Right kidney (tissue), 1 donor: ENCODE data around the gene NOS1.
"Not testable (repeated sequence)": the region's sequence is repeated elsewhere in the genome, so short reads cannot be mapped to it uniquely, and the experiment has no call there.

Experiments used
- DNase-seq: peaks from one replicate; pipeline ENCODE4 v3.0.0-alpha.2; 2016

The NOS1 gene

DNA sequence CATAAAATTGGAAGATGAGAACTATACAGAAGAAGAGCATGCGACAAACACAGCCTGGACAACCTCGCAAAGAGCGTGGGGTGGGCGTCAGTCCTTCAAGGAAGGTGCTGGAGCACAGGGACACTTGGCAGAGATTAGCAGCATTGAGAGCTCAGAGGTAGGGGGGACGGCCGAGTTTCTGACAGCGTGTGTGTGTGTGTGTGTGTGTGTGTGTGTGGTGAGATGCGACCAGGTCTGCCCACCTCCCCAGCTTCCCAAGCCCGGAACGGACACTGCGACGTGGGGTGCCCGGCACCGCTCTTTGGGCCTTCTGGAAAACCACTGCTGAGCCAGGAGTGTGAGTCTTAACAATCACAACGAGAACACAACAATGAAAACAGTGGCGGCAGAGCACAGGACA, 153.2 kb downstream of the NOS1 start:
- no peak for DNase-seq

DNA sequence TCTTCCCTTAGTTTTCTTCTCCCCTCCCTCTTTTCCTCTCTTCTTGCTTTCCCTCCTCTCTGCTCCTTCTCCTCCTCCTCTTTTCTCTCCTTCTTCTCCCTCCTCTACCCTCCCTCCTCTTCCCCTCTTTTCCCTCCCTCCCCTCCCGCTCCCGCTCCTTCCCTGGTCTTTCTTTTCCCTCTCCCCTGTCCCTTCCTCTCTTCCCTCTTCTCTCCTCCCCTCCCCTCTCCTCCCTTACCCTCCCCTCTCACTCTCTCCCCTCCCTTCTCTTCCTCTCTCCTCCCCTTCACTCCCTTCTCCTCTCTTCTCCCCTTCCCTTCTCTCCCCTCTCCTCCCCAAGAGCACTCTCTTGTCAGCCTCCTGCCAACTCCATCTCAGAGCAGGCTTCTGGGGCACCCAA, 153.8 kb downstream of the NOS1 start:
- DNase-seq: no peak

DNA sequence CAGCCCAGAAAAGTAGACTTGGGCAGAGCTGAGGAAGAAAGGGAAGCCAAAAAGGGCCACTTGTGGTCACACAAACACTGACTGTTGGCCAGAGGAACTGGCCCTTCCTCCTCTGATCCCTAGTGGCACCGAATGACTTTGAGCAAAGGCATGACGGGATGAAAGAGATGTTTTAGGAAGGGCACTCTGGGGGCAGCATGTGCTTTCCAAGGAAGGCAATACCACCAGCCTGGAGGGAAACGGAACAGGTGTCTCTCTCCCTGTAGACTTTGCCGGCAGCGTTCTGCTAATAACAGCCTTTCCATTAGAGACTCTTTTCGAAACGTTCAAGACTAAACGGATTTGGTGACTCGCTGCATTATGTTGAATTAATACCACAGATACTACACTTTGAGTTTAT, 158.9 kb downstream of the NOS1 start:
- no peak for DNase-seq

DNA sequence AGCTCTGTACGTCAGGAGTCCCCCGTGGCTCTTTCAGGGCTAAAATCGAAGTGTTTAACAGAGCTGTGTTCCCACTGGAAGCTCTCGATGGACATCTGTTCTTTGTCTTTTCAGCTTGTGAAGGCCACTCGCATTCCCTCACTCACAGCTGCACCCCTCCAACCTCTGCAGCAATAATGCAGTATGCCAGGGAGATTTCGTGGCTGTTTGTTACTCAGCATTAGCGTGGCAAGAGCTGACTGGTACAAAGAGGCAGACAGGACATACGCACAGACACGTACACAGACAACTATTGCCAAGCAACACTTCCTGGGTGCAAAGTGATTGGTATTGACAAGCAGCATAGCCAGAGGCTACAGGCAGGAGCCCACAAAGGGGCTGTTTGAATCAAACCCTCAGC, 159.4 kb downstream of the NOS1 start:
- DNase-seq: no peak

DNA sequence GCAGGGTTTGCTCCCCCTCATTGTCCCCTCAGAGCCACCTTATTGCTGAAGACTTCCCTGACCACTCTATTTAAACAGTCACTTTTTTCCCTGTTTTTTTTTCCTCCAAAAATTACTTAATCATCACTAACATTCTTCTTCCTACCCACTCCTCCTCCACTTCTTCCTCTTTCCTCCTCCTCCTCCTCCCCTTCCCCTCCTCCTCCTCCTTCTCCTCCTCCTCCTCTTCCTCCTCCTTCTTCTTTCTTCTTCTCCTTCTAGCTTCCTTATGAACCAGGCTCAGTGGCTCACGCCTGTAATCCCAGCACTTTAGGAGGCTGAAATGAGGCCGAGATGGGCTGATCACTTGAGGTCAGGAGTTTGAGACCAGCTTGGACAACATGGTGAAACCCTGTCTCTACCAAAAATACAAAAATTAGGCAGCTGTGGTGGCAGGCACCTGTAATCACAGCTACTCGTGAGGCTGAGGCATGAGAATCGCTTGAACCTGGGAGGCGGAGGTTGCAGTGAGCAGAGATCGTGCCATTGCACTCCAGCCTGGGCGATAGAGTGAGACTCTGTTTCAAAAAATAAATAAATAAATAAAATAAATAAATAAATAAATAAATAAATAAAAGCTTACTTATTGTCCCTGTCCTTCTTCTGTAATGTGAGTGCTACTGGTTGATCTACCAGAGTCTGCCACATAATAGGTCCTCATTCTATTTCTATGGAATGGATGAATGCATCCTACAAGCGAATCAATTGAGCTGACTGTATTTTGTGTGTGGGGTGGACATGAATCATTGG, 161.3 kb downstream of the NOS1 start:
- not testable (repeated sequence) for DNase-seq

DNA sequence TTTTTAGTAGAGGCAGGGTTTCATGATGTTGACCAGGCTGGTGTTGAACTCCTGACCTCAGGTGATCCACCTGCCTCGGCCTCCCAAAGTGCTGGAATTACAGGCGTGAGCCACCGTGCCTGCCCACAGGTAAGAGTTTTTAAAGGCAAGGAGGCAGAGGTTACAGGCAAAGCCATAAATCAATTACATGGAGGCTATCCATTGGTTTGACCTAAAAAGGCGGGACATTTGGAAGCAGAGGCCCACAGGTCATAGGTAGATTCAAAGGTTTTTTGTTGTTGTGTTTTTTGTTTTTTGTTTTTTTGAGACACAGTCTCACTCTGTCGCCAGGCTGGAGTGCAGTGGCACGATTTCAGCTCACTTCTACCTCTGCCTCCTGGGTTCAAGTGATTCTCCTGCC, 165.1 kb downstream of the NOS1 start:
- not testable (repeated sequence) for DNase-seq

DNA sequence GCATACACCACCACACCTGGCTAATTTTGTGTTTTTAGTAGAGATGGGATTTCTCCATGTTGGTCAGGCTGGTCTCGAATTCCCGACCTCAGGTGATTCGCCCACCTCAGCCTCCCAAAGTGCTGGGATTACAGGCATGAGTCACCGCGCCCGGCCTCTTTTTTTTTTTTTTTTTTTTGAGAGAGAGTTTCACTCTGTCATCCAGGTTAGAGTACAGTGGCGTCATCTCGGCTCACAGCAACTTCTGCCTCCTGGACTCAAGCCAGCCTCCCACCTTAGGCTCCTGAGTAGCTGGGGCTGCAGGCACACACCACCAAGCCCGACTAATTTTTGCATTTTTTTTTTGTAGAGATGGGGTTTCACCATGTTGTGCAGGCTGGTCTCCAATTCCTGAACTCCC, 166.4 kb downstream of the NOS1 start:
- DNase-seq: not testable (repeated sequence)

DNA sequence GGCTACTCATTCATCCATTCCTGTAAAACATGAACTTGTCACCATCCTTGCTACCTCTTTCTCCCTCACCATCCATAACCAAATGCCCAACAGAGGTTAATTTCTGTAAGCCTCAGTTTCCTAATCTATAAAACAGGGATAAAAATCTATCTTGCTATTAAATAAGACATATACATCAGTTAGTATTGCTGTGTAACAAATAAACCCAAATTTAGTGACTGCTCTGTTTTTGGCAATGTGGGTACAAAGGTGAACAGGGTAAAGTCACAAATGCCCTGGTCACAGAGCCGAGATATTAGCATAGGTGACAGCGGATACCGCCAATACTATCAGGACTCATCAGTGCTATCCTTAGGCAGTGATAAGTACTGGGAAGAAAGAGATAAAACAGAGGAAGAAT, 167.5 kb downstream of the NOS1 start:
- DNase-seq: no peak

DNA sequence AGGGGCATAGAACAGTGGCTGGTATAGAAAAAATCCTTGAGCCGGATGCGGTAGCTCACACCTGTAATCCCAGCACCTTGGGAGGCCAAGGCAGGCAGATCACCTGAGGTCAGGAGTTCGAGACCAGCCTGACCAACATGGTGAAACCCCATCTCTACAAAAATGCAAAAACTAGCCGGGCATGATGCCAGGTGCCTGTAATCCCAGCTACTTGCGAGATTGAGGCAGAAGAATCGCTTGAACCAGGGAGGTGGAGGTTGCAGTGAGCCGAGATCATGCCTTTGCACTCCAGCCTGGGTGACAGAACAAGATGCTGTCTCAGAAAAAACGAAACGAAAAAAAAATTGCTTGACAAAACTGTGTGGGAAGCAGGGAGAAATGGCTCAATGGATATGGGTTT, 168.8 kb downstream of the NOS1 start:
- not testable (repeated sequence) for DNase-seq

DNA sequence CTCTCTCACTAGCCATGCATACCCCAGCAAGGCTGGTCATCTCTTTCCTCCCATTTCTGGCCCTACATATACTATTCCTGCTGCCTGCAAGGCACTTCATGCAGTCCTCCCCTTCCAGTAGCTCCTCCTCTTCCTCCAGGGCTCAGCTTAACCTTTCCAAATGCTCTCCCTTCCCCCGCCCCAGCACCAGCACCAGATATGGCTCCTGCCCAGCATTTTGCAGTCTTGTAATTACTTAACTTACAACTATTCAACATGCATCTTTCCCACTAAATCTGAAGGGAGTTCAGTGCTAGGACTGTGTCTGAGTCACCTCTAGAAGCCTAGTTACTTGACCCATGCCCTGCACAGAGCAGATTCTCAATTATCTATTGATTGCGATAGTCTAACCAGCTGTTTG, 169.4 kb downstream of the NOS1 start:
- DNase-seq: no peak

DNA sequence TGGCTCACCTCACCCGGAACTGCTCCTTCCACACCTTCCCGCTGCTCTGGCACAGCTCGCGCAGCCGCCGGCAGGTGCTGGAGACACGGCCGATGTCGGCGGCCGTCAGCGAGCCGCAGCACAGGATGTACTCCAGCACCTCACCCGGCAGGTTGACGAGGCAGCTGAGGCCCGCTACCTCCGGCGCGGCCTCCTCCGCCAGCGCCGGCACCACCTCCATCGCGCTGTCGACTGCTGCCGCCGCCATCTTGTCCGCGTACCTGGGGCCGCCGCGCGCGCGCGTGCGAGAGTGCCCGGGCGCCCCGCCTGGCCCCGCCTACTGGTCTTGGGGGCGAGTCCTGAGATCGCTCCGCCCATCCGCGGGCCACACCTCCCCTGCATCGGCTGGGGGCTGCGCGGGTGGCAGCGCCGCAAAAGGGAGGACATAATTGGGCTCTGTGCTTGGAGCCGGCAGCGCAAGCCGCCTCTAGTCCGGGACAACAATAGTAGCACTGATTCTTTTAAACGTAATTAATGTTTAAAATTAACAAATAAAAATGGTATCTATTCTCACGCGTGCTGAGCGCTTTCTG, 171.1 kb downstream of the NOS1 start, which contains the start of gene FBXO21:
Gene FBXO21 (minus strand): TSS at position 261 of the 572 bp plus-strand sequence. CDS start 14 bp downstream, at position 247.
- DNase-seq: peak; percentile 97

DNA sequence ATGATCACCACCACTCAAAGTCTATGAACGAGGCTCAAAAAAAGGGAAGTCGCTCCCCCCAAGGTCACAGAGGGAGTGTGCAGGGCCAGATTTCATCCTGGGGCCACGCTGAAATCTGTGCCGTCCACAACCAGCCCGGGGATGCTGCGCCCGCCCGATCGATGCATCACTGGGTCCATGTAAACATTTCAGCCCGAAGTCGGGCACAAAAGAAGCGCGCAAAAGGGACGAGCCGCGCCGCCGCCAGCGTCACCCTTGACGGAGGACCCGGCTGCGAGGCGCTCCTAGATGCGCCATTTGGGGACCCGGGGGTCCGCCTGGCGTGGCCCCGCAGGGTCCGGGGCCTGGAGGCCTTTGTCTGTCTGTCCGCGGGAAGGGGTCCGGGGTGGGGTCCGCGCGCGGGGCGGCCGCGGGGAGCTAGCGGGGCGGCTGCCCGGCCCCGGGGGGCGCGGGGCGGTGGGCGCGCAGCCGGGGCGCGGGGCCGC, 171.7 kb downstream of the NOS1 start:
- DNase-seq: peak; percentile 79

DNA sequence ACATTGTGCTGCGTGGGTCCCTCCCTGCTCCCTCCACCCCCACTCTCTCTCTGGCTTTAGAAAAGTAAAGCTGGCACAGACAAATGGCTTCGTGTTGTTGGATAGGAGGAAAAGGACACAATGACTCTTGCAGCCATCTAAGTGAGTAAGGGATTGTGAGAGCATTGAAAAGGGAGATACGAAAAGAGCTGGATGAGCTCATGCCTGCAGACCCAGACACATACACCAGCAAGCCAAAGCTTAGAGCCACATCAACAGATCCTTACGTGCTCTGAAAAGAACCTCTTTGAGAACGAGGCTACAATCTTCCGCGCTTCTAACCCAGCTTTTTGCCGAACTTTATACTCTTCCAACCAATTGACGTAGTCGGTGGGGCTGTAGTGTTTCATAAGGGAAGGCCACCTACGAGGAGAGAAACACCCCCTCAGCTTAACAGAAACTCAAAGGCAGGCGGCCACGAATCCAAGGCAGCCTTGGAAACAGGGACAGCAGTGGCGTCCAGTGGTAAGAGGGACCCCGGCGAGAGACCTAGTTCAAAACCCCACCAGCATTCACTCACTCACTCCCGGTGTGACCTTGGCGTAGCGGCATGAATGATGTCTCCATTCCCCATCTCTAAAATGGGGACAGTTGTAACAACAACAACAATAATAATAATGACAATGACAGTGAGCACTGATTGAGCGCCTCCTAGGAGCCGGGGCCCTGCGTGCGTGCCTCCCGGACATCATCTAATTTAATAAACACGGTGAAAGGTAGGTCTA, 172.3 kb downstream of the NOS1 start:
- DNase-seq: peak; percentile 58

DNA sequence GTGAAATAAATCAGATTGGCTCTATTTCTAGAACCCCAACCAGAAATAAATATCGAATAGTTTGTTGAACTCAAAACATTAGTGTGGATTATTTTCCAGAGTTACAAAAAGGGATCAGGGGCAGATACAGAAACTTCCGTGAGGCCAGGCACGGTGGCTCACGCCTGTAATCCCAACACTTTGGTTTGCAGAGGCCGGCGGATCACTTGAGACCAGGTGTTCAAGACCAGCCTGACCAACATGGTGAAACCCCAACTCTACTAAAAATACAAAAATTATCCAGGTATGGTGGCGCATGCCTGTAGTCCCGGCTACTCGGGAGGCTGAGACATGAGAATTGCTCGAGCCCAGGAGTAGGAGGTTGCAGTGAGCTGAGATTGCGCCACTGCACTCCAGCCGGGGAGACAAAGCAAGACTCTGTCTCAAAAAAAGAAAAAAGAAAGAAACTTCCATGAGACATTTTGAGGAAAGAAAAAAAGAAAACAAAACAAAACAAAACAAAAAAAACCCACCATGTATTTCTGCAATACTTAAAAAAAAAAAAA, 173.2 kb downstream of the NOS1 start:
- peak; percentile 15 for DNase-seq

DNA sequence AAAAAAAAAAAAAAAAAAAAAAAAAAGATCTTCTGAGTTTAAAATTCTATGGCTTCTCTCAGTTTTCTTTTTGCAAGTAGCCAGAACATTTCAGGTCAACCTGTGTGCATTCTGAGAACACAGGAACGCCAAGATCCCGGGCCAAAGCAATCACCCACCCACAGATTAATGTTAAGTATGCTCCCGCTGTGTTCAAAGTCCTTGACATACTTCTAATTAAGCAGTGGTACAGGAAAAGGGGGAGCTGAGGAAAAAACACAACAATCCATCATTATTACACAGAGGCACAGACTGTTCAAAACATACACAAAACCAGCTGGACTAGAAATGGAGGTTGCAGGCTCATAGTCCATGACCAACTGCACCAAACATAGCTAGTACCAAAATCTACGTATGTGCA, 174.0 kb downstream of the NOS1 start:
- DNase-seq: no peak

DNA sequence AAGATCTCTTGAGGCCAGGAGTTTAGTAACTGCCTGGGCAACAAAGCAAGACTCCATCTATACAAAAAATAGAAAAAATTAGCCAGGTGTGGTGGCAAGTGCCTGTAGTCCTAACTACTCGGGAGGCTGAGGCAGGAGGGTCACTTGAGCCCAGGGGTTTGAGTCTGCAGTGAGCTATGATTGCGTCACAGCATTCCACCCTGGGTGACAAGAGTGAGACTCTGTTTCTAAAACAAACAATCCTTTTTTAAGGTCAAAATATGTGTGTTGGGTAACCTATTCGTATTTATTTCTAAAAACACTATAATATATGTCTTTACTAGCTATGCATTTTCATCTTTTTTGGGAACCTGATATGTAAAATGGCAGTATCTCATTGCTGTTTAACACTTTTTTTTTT, 178.6 kb downstream of the NOS1 start:
- DNase-seq: no peak

DNA sequence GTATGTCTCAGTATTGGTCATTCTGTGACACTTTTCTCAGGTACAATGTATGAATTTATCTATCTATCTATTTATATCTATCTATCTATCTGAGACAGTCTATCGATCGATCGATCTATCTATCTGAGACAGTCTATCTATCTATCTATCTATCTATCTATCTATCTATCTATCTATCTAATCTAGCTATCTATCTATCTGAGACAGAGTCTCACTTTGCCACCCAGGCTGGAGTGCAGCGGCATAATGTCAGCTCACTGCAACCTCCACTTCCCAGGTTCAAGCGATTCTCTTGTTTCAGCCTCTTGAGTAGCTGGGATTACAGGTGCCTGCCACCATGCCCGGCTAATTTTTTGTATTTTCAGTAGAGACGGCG, 180.0 kb downstream of the NOS1 start:
- not testable (repeated sequence) for DNase-seq

DNA sequence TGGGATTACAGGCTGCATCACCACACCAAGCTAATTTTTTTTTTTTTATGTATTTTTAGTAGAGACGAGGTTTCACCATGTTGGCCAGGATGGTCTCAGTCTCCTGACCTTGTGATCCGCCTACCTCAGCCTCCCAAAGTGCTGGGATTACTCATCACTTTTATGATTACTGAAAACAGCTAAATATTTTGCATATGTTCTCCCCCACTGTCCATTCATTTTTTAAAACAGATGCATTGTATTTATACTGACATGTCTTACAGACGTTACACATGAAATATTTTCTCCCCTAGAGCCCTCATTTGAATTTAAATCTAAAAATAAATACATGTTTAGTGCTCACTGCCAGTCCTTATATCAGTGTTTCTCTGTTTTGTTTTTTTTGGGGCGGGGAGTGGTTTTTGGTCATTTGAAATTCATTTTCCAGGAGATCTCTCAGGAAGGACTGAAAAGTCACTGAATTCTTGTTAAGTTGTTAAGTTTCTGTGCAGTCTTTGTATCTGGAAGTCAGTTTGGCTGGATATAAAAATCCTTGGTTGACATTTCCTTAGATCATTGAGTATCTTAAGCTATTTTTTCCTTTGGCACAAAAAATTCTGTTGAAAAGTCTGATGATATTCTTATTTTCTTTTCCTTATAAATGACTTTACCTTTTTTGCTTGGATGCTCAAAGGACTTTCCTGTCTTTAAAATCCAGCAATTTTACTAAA, 180.5 kb downstream of the NOS1 start:
- no peak for DNase-seq

DNA sequence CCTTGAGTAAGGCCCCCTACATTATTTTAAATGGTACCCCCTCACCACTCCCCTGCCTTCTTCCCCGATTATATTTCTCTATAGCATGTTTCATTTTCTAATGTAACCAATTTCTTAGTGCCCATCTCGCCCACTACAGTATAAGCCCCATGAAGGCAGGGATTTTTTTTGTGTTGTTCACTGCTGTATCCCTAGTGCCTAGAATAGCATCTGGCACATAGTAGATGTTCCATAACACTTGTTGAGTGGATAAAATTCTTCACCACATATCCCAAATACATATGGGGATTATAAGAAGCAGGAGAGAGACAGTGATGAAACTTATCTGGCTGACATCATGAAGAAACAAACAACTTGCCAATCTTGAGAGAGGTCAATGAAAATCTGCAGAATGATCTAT, 182.7 kb downstream of the NOS1 start:
- no peak for DNase-seq

DNA sequence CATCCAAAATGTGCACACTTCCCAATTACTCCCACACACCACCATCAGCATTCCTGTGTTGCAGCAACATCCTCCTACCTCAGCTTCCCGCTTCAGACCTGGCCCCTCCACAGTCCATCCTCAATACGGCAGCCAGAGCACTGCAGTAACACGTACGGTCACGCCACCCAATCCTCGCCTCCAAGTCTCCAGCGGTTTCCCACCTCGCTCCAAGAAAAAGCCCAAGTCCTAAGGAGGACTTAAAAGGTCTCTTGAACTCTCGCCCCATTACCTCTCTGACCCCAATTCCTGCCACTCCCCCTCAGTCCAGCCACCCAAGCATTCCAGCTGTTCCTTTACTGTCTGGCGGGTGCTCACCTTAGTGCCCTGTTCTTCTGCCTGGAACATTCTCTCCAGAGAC, 183.1 kb downstream of the NOS1 start:
- DNase-seq: no peak

DNA sequence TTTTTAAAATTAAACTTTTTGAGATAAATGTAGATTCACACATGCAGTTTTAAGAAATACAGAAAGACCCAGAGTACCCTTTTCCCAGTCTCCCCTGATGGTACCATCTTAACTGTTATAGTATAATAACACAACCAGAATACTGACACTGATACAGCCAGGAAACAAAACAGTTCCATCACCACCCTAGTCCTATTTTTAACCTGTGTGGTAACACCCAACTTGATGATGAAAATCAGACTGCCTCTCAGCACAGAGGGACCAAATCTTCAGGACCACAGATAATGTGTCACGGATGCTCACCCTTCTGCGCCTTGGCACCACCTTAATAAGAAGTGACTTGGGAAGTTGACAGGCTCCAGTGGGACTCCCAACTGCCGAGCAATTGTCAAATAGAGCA, 189.3 kb downstream of the NOS1 start:
- no peak for DNase-seq

DNA sequence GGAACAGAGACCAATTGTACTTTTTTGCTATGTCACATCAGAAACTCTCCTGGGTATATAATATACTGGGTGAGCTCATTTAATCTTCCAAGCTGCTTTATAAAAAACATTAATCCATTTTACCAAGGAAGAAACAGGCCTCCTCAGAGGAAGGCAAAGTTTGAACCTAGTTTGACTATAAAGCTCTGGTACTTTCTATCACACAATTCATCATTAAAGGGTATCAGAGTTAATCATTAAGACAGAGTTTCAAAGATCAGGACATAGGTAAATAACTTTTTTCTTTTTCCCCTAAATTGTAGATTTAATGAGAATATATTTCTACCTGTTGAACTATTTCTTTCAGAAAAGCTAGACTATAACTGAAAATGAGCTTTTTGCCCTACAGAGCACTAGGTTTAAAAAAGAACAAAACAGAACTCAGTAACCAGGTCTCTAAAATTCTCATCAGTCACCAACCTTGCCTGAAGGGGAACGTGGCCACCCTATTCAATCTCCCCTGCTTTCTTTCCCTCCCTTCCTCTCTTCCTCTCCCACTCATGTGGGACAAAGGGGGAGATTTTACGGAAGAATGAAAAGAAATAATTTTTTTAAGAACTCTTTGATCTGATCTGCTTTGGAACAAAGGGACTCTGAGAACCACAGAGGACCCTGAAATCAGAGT, 189.8 kb downstream of the NOS1 start:
- no peak for DNase-seq
